SK-N-DZ (cell line): ENCODE results near the gene CCDC148.

ENCODE experiments used
- DNase-seq: peaks from one replicate; pipeline ENCODE4 v3.0.0-alpha.2; 2015; ENCODE audit warnings: low spot score

The CCDC148 gene

DNA sequence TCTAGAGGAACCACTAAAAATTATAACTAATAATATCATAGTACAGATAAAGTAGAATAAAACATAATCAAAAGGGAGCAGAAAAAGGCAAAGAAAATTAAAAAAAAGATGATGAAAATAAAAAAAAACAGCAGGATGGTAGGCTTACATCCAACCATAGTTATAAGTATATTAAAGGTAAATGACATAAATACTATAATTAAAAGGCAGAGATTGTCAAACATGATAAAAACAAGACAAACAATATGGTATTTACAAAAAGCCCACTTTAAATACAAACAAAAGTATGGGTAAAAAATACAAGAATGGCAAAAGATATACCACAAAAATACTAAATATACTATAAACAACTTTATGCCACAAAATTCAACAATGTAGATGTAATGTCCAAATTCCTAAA, 24.4 kb downstream of the CCDC148 start:
- DNase-seq, result no peak

DNA sequence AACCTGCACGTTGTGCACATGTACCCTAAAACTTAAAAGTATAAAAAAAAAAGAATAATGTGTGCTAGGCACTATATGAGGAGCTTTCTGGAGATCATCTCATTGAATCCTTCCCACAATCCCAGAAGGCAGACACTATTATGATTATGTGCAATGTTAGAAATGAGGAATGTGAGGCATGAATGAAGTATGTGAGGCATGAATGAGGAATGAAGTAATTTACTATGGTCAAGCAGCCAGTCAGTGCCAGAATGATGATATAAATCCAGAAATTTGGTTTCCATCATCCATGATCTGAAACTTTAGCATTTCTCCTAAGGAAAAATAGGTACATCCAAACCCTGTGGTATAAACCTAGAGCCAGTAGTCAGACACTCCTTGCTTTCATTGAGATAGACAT, 42.0 kb downstream of the CCDC148 start:
- no peak for DNase-seq

GRCh38 chr2:158413581-158413980, 43.0 kb downstream of the CCDC148 start:
- DNase-seq, result no peak

- no peak for DNase-seq
These were observed 44.3 kb downstream of the CCDC148 start for GRCh38 chr2:158412206-158412605.

- DNase-seq, result no peak
These were observed 44.8 kb downstream of the CCDC148 start for GRCh38 chr2:158411748-158412147.

- no peak for DNase-seq
These were observed 46.4 kb downstream of the CCDC148 start for GRCh38 chr2:158410132-158410531.

DNA sequence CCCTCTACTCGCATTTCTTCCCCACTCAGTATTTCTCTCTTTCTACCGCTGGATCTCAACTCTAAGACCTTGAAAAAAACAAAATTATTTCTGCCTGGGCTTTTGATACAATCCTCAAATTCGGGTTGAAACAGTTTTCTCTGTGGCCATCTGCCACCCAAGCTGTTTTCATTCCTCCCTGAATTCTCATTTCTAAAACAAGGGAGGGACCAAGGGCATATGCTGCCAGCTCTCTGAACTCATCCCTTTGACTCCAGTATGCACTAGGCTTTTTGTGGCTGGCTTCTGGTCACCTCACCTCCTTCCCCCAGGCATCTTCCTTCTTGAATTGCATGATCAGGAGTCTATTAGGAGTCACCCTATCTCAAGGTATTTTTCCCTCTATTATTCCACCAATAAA, 49.5 kb downstream of the CCDC148 start:
- DNase-seq, result no peak

DNA sequence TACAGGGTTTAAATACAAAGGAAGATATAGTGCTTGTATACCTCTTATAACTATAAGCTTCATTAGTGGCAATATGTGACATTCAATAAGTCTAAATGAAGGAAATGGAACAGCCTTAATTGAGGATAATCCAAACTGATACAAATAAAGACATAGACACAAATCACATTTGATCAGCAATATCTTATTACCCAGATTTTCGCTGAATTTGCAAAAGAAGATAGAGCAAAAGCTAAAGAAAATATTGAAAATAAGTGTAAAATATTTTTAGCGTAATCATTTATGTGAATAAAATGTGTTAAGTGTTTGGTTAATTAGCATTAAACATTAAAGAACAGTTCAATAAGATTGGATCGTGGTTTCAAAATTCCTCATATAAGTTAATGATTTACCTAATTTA, 51.2 kb downstream of the CCDC148 start:
- DNase-seq, result no peak

DNA sequence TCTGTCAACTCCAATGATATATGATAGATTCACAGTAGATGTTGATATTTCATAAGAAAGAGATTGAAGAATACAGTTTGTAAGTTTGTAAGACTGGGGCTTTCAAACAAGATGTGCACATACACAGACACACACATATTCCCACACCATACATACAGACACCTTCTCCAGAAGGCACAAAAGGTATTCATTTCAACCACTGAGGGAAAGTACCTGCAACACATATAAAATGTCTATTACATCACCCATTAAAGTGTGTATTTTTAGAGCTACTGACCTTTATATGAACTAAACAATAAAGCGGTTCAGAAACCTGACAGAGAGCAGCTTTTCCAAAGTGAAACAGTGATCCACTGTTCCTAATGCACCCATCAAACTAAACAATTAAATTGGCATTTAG, 53.3 kb downstream of the CCDC148 start:
- DNase-seq, result no peak

DNA sequence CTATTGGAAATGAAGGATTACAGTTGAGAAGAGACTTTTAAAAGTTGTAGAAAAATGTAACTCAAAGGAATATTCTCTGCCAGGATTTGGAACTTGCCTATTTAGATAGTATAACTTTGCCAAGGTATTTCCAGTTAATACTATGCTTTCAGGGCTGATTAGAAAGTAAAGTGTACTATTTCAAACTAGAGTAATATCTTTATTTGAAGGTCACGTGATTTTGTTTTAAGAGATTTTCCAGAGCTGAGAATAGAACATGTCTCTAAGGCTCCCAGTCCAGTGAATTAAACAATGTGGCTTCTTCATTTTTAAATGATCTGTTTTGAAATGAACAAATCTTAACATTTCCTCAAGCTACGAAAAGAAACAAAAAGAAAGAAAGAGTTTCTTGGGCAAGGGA, 53.9 kb downstream of the CCDC148 start:
- no peak for DNase-seq

GRCh38 chr2:158395166-158395565, 61.4 kb downstream of the CCDC148 start:
- DNase-seq, result peak; percentile 37

DNA sequence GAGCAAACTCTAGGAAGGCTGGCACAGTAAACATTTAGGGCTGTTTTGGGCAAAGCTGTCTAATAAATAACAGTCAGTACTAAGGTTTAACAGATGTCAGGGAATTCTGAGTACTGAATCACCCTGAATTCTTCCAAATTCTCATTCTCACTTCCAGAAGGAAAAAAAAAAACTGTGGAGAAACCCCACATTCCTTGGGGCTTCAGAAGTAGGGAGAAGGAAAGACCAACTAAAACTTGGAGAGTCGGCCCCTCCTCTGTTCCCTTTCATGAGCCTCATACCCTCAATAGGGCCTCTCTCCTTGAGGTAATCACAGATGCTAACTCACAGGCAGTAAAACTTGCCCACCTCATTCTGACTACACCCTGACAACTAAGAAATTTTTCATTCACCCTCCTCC, 62.1 kb downstream of the CCDC148 start:
- no peak for DNase-seq

DNA sequence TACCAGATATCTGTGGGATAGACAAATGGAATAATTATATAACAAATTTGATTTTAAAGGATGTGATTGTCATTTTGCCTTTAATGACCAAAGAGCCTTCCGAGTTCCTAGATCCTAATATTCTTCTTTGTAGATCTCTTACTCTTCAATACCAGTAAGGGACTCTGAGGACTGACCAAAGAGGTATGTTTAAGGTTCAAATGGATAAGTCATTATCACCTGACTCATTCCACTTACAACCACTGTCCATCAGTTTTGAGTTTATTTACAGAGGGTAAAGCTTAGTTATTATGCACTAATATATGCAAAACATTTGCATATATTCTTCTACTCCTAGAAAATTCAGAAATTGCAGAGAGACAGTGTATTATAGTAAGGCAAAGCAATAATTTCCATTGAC, 62.7 kb downstream of the CCDC148 start:
- DNase-seq, result no peak

DNA sequence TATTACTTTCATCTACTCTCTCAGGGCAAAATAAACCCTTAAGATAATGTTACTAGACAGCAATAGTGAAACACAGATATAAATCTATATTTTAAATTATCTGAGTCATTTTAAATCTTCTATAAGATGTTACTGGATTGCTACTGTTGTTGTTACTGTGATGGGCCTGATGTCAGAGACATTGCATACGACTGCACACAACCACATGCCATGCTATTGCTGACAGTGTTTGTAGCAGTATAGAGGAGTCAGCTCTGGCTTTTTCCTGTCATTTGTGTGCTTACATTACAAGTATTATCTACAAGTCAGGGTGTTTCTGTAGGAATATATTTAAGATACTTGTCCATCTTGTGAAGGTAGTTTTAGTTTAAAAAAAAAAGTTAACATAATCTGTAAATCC, 63.9 kb downstream of the CCDC148 start:
- no peak for DNase-seq

DNA sequence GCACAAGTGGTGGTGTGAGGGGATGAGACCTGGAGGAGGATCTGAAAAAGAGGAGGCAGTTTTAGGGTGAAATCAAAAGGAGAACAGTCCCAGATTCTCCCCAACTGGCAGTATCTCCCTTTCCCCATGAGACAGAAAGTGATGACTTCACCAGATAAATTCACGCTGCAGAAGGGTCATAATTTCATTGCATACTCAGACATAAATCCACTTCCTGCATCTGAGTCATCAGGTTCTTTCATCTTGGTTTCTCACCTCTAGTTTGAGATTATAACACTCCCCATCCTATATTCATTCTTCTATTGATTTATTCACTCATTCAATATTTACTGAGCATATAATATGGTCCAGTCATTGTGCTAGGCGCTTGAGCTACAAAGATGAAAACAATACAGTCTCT, 64.7 kb downstream of the CCDC148 start:
- DNase-seq, result no peak

GRCh38 chr2:158391361-158391760, 65.2 kb downstream of the CCDC148 start:
- DNase-seq, result no peak

DNA sequence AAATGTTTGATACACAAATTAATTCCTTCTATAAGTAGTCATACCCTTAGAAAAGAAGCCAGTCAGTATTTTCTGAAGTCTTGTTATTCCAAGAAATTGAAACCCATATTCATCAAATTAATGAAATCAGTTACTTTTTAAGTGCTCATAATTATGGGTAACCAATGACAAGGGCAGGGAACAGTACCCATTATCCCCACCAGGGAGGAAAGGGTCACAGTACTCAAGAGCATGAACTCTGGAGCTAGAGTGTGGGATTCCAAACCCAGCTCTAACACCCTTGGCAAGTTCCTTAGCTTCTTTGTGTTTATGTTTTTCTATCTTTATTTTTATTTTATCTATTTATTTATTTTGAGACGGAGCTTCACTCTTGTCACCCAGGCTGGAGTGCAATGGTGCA, 68.4 kb downstream of the CCDC148 start:
- no peak for DNase-seq

GRCh38 chr2:158385646-158386045, 70.9 kb downstream of the CCDC148 start:
- no peak for DNase-seq

DNA sequence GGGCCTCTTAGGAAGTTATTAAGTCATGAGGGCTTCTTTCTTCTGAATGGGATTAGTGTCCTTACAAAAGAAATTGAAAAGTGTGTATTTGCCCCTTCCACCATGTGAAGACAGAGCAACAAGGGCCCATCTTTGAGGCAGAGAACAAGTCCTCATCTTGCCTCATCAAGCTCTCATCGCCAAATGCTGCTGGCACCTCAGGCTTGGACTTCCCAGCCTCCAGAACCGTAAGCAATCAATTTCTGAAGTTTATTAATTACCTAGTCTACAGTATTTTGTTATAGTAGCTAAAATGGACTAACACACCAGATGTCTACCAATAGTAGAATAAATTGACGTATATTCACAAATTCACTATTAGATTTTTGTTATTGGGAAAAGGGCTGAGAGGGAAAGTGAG, 74.6 kb downstream of the CCDC148 start:
- no peak for DNase-seq

- no peak for DNase-seq
These were observed 75.3 kb downstream of the CCDC148 start for GRCh38 chr2:158381205-158381604.

DNA sequence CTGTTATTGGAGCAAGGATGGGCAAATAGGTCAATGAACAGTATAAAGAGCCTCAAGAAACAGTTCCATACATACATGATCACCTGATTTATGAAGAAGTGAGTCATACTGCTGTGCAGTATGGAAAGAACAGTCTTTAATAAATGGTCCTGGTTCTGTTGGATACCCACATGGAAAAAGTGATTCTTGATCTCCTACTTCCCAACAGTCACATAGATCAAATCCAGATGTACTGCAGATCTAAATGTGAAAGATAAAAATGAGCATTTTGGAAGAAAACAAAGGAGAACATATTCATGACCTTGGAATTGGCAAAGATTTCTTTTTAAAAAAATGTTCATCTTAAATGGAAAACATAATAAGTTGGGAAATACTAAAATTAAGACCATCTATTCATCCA, 75.8 kb downstream of the CCDC148 start:
- DNase-seq, result no peak

GRCh38 chr2:158378926-158379325, 77.6 kb downstream of the CCDC148 start:
- no peak for DNase-seq

- no peak for DNase-seq
These were observed 90.2 kb downstream of the CCDC148 start for GRCh38 chr2:158366342-158366741.

DNA sequence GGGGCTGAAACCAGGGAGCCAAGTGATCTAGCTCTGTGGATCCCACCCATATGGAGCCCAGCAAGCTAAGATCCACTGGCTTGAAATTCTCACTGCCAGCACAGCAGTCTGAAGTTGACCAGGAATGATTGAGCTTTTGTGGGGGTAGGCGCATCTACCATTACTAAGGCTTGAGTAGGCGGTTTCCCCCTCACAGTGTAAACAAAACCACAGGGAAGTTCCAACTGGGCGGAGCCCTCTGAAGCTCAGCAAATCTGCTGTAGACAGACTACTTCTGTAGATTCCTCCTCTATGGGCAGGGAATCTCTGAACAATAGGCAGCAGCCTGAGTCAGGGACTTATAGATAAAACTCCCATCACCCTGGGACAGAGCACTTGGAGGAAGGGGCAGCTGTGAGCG, 96.7 kb downstream of the CCDC148 start:
- DNase-seq, result no peak

- DNase-seq, result no peak
These were observed 98.9 kb downstream of the CCDC148 start for GRCh38 chr2:158357699-158358098.
